ENCODE results near the gene FAM24A. TPM values are rescaled to one million over a fixed set of nuclear protein-coding genes. Genes with fewer than 3 reads are reported as not detected.
"Not testable (repeated sequence)": the region's sequence is repeated elsewhere in the genome, so short reads cannot be mapped to it uniquely, and the experiment has no call there.

FAM24A gene
- total RNA-seq, 1 donor from 2014 or later = not detected

DNA sequence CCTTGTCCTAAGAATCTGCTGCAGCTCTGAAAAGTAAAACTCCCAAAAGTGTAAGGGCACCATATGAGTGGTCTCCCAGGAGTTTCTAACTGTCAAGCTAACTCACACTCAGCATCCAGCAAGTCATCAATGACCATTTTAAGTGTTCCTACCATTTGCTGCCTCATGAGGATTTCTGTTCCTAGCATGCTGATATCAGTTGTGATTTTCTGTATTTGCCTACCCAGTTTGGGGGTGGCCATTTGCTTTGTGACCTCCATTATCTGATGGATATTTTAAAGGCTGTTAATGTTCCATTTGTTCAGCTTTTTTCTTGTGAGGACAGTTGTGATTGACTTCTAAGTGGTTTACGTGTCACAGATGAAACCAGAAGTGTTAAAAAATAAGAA, 33.9 kb upstream of the FAM24A start:
- peaks cover 7 to 10% (median 10%) of the 10 kb centered on the region in 3 donors for H3K4me1 ChIP-seq (ENCODE audit: control insufficient read depth in 3 of 3, insufficient read depth in 3 of 3, low read length in 3 of 3)

DNA sequence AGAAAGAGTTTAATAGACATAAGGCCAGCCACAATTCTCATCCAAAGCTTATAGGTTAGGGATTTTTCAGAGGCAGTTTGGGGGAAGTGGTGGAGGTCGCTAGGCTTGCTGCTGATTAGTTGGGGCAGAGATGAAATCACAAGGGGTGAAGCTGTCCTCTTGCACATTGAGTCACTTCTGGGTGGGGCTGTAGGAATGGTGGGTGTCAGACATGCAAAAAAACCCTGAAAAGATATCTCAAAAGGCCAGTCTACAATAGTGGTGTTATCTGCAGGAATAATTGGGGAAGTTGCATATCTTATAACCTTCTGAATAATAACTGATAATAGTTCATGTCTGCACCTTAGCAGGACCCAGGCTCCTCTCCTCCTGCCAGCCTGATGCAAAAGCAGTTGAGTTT, 33.1 kb upstream of the FAM24A start:
- Histone ChIP-seq H3K27me3 (ENCODE audit: control insufficient read depth in 3 of 3, insufficient read depth in 3 of 3, low read length in 3 of 3) (peaks cover 0 to 11% (median 9%) of the 10 kb centered on the region in 3 donors), H3K9ac (ENCODE audit: low read depth in 1 of 3, low read length in 3 of 3) (no peak overlapping the region), H3K9me3 (ENCODE audit: control insufficient read depth in 3 of 3, low read length in 3 of 3) (no peaks in the 10 kb centered on the region), H3K27ac (ENCODE audit: low read depth, low read length) (no peak overlapping the region), H3K4me3 (ENCODE audit: low read length in 3 of 3) (no peak overlapping the region), H3K4me1 (ENCODE audit: control insufficient read depth in 3 of 3, insufficient read depth in 3 of 3, low read length in 3 of 3) (peaks cover 7 to 10% (median 10%) of the 10 kb centered on the region in 3 donors), H3K36me3 (ENCODE audit: control insufficient read depth in 3 of 3, insufficient read depth in 3 of 3, low read length in 3 of 3) (no peaks in the 10 kb centered on the region)

More for the DNA sequence above, 33.9 kb upstream of the FAM24A start:
- H3K27ac ChIP-seq (ENCODE audit: low read depth, low read length) = no peak overlapping the region
- no peak overlapping the region for H3K4me3 ChIP-seq (ENCODE audit: low read length in 3 of 3)
- peaks cover 0 to 11% (median 9%) of the 10 kb centered on the region in 3 donors for H3K27me3 ChIP-seq (ENCODE audit: control insufficient read depth in 3 of 3, insufficient read depth in 3 of 3, low read length in 3 of 3)
- no peaks in the 10 kb centered on the region for H3K36me3 ChIP-seq (ENCODE audit: control insufficient read depth in 3 of 3, insufficient read depth in 3 of 3, low read length in 3 of 3)
- no peak overlapping the region for H3K9ac ChIP-seq (ENCODE audit: low read depth in 1 of 3, low read length in 3 of 3)
- no peaks in the 10 kb centered on the region for H3K9me3 ChIP-seq (ENCODE audit: control insufficient read depth in 3 of 3, low read length in 3 of 3)

GRCh38 chr10:122878799-122879338, 31.5 kb upstream of the FAM24A start:
- Histone ChIP-seq H3K4me1 (ENCODE audit: control insufficient read depth in 3 of 3, insufficient read depth in 3 of 3, low read length in 3 of 3) (peaks cover 7 to 10% (median 10%) of the 10 kb centered on the region in 3 donors), H3K36me3 (ENCODE audit: control insufficient read depth in 3 of 3, insufficient read depth in 3 of 3, low read length in 3 of 3) (no peaks in the 10 kb centered on the region), H3K9ac (ENCODE audit: low read depth in 1 of 3, low read length in 3 of 3) (peak overlapping the region; percentile 46 to 64 (median 61)), H3K27ac (ENCODE audit: low read depth, low read length) (no peak overlapping the region), H3K9me3 (ENCODE audit: control insufficient read depth in 3 of 3, low read length in 3 of 3) (no peaks in the 10 kb centered on the region), H3K4me3 (ENCODE audit: low read length in 3 of 3) (peak overlapping the region; percentile 80 to 84 (median 81)), H3K27me3 (ENCODE audit: control insufficient read depth in 3 of 3, insufficient read depth in 3 of 3, low read length in 3 of 3) (peaks cover 0 to 11% (median 9%) of the 10 kb centered on the region in 3 donors)

- peaks cover 7 to 10% (median 10%) of the 10 kb centered on the region in 3 donors for H3K4me1 ChIP-seq (ENCODE audit: control insufficient read depth in 3 of 3, insufficient read depth in 3 of 3, low read length in 3 of 3)
- peaks cover 0 to 11% (median 9%) of the 10 kb centered on the region in 3 donors for H3K27me3 ChIP-seq (ENCODE audit: control insufficient read depth in 3 of 3, insufficient read depth in 3 of 3, low read length in 3 of 3)
- no peak within 1 kb of the TSS for H3K27ac ChIP-seq (ENCODE audit: low read depth, low read length)
- H3K36me3 ChIP-seq (ENCODE audit: control insufficient read depth in 3 of 3, insufficient read depth in 3 of 3, low read length in 3 of 3) = no peaks in the 10 kb centered on the region
- peak within 1 kb of the TSS; percentile 46 to 64 (median 61) for H3K9ac ChIP-seq (ENCODE audit: low read depth in 1 of 3, low read length in 3 of 3)
- H3K9me3 ChIP-seq (ENCODE audit: control insufficient read depth in 3 of 3, low read length in 3 of 3) = no peaks in the 10 kb centered on the region
- H3K4me3 ChIP-seq (ENCODE audit: low read length in 3 of 3) = peak within 1 kb of the TSS; percentile 80 to 84 (median 81)
Observed at GRCh38 chr10:122879339-122880273, 30.8 kb upstream of the FAM24A start, which contains the start of gene FAM24B. TSS of gene FAM24B (minus strand) at chr10:122879581. CDS start at chr10:122850515, 29,066 bp downstream.

GRCh38 chr10:122882766-122883165, 27.6 kb upstream of the FAM24A start:
- H3K4me1 ChIP-seq (ENCODE audit: control insufficient read depth in 3 of 3, insufficient read depth in 3 of 3, low read length in 3 of 3) = peaks cover 7 to 10% (median 10%) of the 10 kb centered on the region in 3 donors
- no peaks in the 10 kb centered on the region for H3K36me3 ChIP-seq (ENCODE audit: control insufficient read depth in 3 of 3, insufficient read depth in 3 of 3, low read length in 3 of 3)
- H3K9me3 ChIP-seq (ENCODE audit: control insufficient read depth in 3 of 3, low read length in 3 of 3) = no peaks in the 10 kb centered on the region
- no peak overlapping the region for H3K4me3 ChIP-seq (ENCODE audit: low read length in 3 of 3)
- H3K27me3 ChIP-seq (ENCODE audit: control insufficient read depth in 3 of 3, insufficient read depth in 3 of 3, low read length in 3 of 3) = peaks cover 0 to 11% (median 9%) of the 10 kb centered on the region in 3 donors
- H3K27ac ChIP-seq (ENCODE audit: low read depth, low read length) = no peak overlapping the region
- no peak overlapping the region for H3K9ac ChIP-seq (ENCODE audit: low read depth in 1 of 3, low read length in 3 of 3)

DNA sequence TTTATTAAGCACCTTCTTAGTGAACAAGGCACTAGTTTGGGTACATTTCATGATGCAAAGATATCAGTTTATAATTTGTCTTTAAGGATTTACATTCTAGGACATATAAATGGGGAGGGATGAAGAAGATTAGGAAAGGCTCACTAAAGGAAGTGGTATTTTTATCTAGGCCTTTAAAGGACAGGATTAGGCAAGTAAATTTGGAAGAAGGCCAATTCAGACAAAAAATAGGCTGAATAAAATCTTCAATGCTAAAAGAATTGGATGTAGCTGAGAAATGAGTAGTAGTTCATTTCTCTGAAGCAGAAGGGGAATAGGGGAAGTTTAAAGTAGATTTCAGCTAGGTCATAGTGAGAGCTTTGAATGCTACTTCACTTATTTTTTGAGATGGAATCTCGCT, 26.2 kb upstream of the FAM24A start:
- no peaks in the 10 kb centered on the region for H3K9me3 ChIP-seq (ENCODE audit: control insufficient read depth in 3 of 3, low read length in 3 of 3)

GRCh38 chr10:122894261-122894944, 16.0 kb upstream of the FAM24A start:
- Histone ChIP-seq H3K36me3 (ENCODE audit: control insufficient read depth in 3 of 3, insufficient read depth in 3 of 3, low read length in 3 of 3) (no peaks in the 10 kb centered on the region), H3K27me3 (ENCODE audit: control insufficient read depth in 3 of 3, insufficient read depth in 3 of 3, low read length in 3 of 3) (peaks cover 0 to 2% (median 0%) of the 10 kb centered on the region in 3 donors)

More for the DNA sequence above, 26.2 kb upstream of the FAM24A start:
- peaks cover 0 to 8% (median 6%) of the 10 kb centered on the region in 3 donors for H3K27me3 ChIP-seq (ENCODE audit: control insufficient read depth in 3 of 3, insufficient read depth in 3 of 3, low read length in 3 of 3)
- no peak overlapping the region for H3K27ac ChIP-seq (ENCODE audit: low read depth, low read length)
- H3K9ac ChIP-seq (ENCODE audit: low read depth in 1 of 3, low read length in 3 of 3) = no peak overlapping the region
- H3K4me1 ChIP-seq (ENCODE audit: control insufficient read depth in 3 of 3, insufficient read depth in 3 of 3, low read length in 3 of 3) = peaks cover 5 to 6% (median 5%) of the 10 kb centered on the region in 3 donors
- H3K4me3 ChIP-seq (ENCODE audit: low read length in 3 of 3) = no peak overlapping the region
- H3K36me3 ChIP-seq (ENCODE audit: control insufficient read depth in 3 of 3, insufficient read depth in 3 of 3, low read length in 3 of 3) = no peaks in the 10 kb centered on the region

GRCh38 chr10:122903861-122904260, 6.5 kb upstream of the FAM24A start:
- not testable (repeated sequence) for H3K4me3 ChIP-seq (ENCODE audit: low read length in 3 of 3); H3K9me3 ChIP-seq (ENCODE audit: control insufficient read depth in 3 of 3, low read length in 3 of 3); H3K27me3 ChIP-seq (ENCODE audit: control insufficient read depth in 3 of 3, insufficient read depth in 3 of 3, low read length in 3 of 3); H3K4me1 ChIP-seq (ENCODE audit: control insufficient read depth in 3 of 3, insufficient read depth in 3 of 3, low read length in 3 of 3); H3K36me3 ChIP-seq (ENCODE audit: control insufficient read depth in 3 of 3, insufficient read depth in 3 of 3, low read length in 3 of 3); H3K27ac ChIP-seq (ENCODE audit: low read depth, low read length); H3K9ac ChIP-seq (ENCODE audit: low read depth in 1 of 3, low read length in 3 of 3)

More at GRCh38 chr10:122894261-122894944, 16.0 kb upstream of the FAM24A start:
- Histone ChIP-seq H3K27ac (ENCODE audit: low read depth, low read length) (no peak overlapping the region), H3K4me1 (ENCODE audit: control insufficient read depth in 3 of 3, insufficient read depth in 3 of 3, low read length in 3 of 3) (no peaks in the 10 kb centered on the region), H3K4me3 (ENCODE audit: low read length in 3 of 3) (no peak overlapping the region), H3K9me3 (ENCODE audit: control insufficient read depth in 3 of 3, low read length in 3 of 3) (no peaks in the 10 kb centered on the region), H3K9ac (ENCODE audit: low read depth in 1 of 3, low read length in 3 of 3) (no peak overlapping the region)

GRCh38 chr10:122911889-122912484, 1.6 kb downstream of the FAM24A start:
- Histone ChIP-seq H3K9me3 (ENCODE audit: control insufficient read depth in 3 of 3, low read length in 3 of 3) (no peaks in the 10 kb centered on the region), H3K4me1 (ENCODE audit: control insufficient read depth in 3 of 3, insufficient read depth in 3 of 3, low read length in 3 of 3) (no peaks in the 10 kb centered on the region), H3K27me3 (ENCODE audit: control insufficient read depth in 3 of 3, insufficient read depth in 3 of 3, low read length in 3 of 3) (no peaks in the 10 kb centered on the region), H3K36me3 (ENCODE audit: control insufficient read depth in 3 of 3, insufficient read depth in 3 of 3, low read length in 3 of 3) (no peaks in the 10 kb centered on the region), H3K27ac (ENCODE audit: low read depth, low read length) (no peak overlapping the region), H3K9ac (ENCODE audit: low read depth in 1 of 3, low read length in 3 of 3) (no peak overlapping the region), H3K4me3 (ENCODE audit: low read length in 3 of 3) (no peak overlapping the region)
